ENCODE data around the gene STX17.

The STX17 gene

DNA sequence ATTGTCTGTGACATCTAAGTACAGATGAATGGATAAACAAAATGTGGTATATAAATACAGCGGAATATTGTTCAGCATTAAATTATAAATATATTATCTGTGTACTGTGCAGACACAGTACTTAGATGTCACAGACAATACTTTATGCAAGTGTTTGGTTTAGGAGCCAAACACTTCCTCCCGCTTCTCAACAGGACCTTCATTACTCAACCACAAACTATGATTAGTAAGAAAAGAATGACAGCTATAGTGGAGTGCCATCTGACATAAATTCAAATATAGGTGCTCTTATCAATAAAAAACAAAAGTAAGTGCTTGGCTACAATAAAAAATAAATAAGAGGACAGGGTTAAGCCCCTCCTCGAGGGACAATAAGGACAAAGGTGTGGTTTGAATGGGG, 38.9 kb upstream of the STX17 start:
- TF ChIP-seq, protein P1, sequence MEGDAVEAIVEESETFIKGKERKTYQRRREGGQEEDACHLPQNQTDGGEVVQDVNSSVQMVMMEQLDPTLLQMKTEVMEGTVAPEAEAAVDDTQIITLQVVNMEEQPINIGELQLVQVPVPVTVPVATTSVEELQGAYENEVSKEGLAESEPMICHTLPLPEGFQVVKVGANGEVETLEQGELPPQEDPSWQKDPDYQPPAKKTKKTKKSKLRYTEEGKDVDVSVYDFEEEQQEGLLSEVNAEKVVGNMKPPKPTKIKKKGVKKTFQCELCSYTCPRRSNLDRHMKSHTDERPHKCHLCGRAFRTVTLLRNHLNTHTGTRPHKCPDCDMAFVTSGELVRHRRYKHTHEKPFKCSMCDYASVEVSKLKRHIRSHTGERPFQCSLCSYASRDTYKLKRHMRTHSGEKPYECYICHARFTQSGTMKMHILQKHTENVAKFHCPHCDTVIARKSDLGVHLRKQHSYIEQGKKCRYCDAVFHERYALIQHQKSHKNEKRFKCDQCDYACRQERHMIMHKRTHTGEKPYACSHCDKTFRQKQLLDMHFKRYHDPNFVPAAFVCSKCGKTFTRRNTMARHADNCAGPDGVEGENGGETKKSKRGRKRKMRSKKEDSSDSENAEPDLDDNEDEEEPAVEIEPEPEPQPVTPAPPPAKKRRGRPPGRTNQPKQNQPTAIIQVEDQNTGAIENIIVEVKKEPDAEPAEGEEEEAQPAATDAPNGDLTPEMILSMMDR (conservative IDR thresholded peaks at IDR 0.05; ENCODE audit: low read depth, low read length), result no peak
- DNase-seq (ENCODE audit: low read depth), result peak; percentile 35
- H3K4me3 ChIP-seq (ENCODE audit: low read depth, low read length), result no peak overlapping the region

DNA sequence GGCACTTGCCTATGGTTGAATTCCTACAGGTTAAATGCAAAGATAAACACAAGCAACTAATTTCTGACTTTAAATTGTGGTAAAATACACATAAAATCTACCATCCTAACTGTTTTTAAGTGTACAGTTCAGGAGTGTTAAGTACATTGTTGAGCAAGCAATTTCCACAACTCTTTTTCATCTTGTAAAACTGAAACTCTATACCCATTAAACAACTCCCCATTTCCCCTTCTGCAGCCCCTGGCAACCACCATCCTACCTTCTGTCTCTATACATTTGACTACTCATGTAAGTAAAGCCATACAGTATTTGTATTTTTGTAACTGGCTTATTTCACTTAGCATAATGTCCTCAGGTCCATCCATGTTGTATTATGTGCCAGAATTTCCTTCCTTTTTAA, 38.5 kb upstream of the STX17 start:
- no peak for DNase-seq (ENCODE audit: low read depth)
- TF ChIP-seq, protein P1 (conservative IDR thresholded peaks at IDR 0.05; ENCODE audit: low read depth, low read length), result no peak
- no peak overlapping the region for H3K4me3 ChIP-seq (ENCODE audit: low read depth, low read length)

DNA sequence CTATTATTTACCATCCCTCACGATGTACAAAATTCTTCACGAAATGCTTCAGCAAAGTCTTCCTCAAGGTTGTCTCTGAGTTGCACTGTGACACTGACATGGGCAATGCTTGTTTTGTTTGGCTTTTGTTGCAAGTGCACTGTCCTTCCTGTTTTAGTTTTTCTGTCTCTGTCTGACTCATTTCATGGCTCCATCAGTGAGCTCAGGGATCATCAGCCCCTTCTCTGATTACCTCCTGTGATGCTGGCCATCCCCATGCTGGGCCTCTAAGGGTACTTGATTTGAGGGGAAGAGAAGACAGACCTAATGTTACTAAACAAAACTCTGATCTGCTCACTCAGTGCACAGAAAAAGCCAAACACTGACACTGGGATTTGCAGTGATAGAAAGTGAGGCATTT, 37.6 kb upstream of the STX17 start:
- no peak overlapping the region for H3K4me3 ChIP-seq (ENCODE audit: low read depth, low read length)
- TF ChIP-seq, protein P1 (conservative IDR thresholded peaks at IDR 0.05; ENCODE audit: low read depth, low read length), result no peak
- DNase-seq (ENCODE audit: low read depth), result no peak

DNA sequence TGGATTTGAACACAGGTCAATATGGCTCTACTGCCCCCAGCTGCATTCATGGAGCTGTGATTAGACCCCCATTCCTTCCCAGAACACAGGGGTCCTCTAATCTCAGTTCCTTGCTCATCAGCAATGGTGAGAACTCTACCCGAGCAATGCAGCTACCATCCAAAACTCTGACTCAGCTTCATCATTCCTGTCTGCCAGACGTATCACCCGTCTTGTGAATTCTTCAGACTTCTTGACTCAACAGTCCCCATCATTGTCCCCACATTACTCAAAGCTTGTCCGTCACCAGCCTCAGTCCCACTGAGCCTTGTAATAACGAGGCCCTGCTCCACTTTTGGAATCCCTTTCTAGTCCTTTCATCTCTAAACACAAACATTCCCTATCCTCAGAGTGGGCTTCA, 36.3 kb upstream of the STX17 start:
- no peak overlapping the region for H3K4me3 ChIP-seq (ENCODE audit: low read depth, low read length)
- DNase-seq (ENCODE audit: low read depth), result peak; percentile 48
- TF ChIP-seq, protein P1 (conservative IDR thresholded peaks at IDR 0.05; ENCODE audit: low read depth, low read length), result no peak

DNA sequence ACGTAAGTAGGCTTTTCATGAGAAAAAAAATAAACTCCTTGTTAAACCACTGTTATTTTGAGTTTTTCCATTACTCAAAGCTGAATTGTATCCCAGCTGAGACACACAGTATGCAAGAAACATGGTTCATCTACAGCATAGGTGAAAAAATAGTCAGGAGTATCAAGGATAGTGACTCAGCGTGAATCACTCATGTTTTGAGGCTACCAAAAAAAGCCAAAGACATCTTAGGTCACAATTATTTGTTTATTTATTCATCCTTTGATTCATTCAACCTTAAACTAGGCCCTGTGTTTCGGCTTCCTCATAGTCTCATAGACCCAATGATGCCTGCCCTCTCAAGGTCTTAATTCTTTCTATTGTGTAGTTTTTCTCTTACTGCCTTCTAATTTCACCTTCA, 32.9 kb upstream of the STX17 start:
- no peak overlapping the region for H3K4me3 ChIP-seq (ENCODE audit: low read depth, low read length)
- peak; percentile 78 for DNase-seq (ENCODE audit: low read depth)
- TF ChIP-seq, protein P1 (conservative IDR thresholded peaks at IDR 0.05; ENCODE audit: low read depth, low read length), result no peak

DNA sequence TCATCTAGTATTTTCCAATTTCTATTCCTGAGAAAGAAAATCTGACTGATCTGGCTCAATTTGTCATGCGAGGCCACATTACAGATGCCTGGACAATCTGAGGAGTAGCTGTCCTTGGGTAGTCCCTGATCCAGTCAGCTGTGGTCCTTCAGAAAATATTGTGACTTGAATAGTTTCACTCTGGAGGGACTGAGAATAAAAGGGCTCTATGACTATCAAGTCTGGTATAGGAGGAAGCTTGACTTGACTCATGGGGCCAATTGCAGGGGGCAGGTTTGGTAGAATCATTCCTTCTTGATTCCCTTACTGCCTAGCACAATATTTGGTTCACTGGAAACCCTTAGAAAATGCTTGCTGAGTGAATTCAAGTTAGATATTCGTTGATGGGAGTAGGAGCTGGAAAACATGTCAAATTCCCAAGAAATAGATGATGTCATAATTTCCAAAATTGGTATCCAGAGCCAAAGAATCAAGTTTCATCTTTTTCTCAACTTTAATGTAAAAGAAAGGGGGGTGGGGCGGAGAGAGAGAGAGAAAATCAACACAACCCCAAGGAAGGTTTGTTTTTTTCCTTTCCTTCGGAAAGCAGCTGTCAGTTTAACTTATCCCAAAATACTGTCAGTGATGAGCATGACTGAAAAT, 32.4 kb upstream of the STX17 start:
- H3K4me3 ChIP-seq (ENCODE audit: low read depth, low read length), result no peak overlapping the region
- peak; percentile 15 for DNase-seq (ENCODE audit: low read depth)
- TF ChIP-seq, protein P1 (conservative IDR thresholded peaks at IDR 0.05; ENCODE audit: low read depth, low read length), result no peak

DNA sequence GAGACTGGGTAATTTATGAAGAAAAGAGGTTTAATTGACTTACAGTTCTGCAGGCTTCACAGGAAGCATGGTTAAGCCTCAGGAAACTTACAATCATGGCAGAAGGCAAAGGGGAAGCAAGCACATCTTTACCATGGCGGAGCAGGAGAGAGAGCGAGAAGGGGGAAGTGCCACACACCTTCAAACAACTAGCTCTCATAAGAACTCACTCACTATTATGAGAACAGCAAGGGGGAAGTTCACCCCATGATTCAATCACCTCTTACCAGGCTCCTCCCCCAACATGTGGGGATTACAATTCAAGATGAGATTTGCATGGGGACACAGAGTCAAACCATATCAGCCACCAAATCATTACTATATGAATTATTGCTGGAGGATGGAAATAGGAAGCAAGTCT, 30.3 kb upstream of the STX17 start:
- H3K4me3 ChIP-seq (ENCODE audit: low read depth, low read length), result no peak overlapping the region
- no peak for DNase-seq (ENCODE audit: low read depth)
- TF ChIP-seq, protein P1 (conservative IDR thresholded peaks at IDR 0.05; ENCODE audit: low read depth, low read length), result no peak

Measured in choroid plexus epithelial cell (primary cell).